Activated T-cell treated with anti-CD3 and anti-CD28 coated beads, Interleukin-2, amount 50 U/mL, for 72 hours (primary cell): Measurements from ENCODE around the gene C16orf54. TPM values are rescaled to one million over a fixed set of nuclear protein-coding genes. Genes with fewer than 3 reads are reported as not detected.
"Not testable (repeated sequence)": the region's sequence is repeated elsewhere in the genome, so short reads cannot be mapped to it uniquely, and the experiment has no call there.

ENCODE experiments used
- ATAC-seq, 2 donors: fragments of 150-1000 bp; cut with Tn5 transposase; replicated peaks in 1 of 2; 2 replicates each; pipeline ENCODE4 v1.10.0; 2021; ENCODE audit warnings: moderate library complexity in 2 of 2, mild to moderate bottlenecking in 1 of 2
- DNase-seq, 2 donors: peaks; one replicate each; pipeline ENCODE4 v3.0.0; 2021 to 2022; ENCODE audit warnings: mixed read lengths in 1 of 2
- H3K27ac Mint-ChIP-seq: one replicate; pipeline ENCODE4 v1.8.0; 2022; ENCODE audit warnings: mild to moderate bottlenecking, moderate library complexity, mixed read lengths
- H3K27me3 Mint-ChIP-seq: one replicate; pipeline ENCODE4 v1.8.0; 2022; ENCODE audit warnings: low read depth, mixed read lengths
- H3K36me3 Mint-ChIP-seq, 2 donors: one replicate each; pipeline ENCODE4 v1.8.0; 2022; ENCODE audit warnings: mixed read lengths in 2 of 2, mild to moderate bottlenecking in 1 of 2; ENCODE audit not compliant: insufficient read depth in 2 of 2
- H3K4me1 Mint-ChIP-seq: one replicate; pipeline ENCODE4 v1.8.0; 2022; ENCODE audit warnings: low read depth, mixed read lengths
- H3K4me3 Mint-ChIP-seq, 2 donors: one replicate each; pipeline ENCODE4 v1.8.0; 2022; ENCODE audit warnings: mild to moderate bottlenecking in 2 of 2, mixed read lengths in 2 of 2, moderate library complexity in 2 of 2
- H3K9me3 Mint-ChIP-seq, 2 donors: one replicate each; pipeline ENCODE4 v1.8.0; 2022; ENCODE audit warnings: mixed read lengths in 2 of 2
- total RNA-seq, 2 donors: library from RNA; stranded (reverse); gene quantifications; one replicate each; pipeline ENCODE4 v1.2.3, GENCODE V29; 2022

Gene C16orf54
- total RNA-seq, 2 donors from 2014 or later: 23.7 to 25.9 TPM

DNA sequence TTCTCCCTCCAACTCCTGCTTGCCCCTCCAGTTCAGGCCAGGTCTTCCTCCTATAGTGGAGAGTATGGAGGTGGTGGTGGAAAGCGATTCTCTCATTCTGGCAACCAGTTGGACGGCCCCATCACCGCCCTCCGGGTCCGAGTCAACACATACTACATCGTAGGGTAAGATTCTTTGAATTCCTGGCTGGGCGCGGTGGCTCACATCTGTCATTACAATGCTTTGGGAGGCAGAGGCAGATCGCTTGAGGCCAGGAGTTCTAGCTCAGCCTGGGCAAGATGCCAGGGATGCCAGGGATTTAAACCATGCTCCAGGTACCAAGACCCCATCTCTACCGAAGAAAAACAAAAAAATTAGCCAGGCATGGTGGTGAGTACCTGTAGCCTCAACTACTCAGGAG is 33.7 kb upstream of the C16orf54 start:
- DNase-seq: no peak
- Mint-ChIP-seq H3K4me3 (no peak overlapping the region), H3K4me1 (peaks cover 14% of the 10 kb centered on the region), H3K9me3 (no peaks in the 10 kb centered on the region), H3K27ac (no peak overlapping the region), H3K36me3 (no peaks in the 10 kb centered on the region), H3K27me3 (no peaks in the 10 kb centered on the region)
- no peak for ATAC-seq

DNA sequence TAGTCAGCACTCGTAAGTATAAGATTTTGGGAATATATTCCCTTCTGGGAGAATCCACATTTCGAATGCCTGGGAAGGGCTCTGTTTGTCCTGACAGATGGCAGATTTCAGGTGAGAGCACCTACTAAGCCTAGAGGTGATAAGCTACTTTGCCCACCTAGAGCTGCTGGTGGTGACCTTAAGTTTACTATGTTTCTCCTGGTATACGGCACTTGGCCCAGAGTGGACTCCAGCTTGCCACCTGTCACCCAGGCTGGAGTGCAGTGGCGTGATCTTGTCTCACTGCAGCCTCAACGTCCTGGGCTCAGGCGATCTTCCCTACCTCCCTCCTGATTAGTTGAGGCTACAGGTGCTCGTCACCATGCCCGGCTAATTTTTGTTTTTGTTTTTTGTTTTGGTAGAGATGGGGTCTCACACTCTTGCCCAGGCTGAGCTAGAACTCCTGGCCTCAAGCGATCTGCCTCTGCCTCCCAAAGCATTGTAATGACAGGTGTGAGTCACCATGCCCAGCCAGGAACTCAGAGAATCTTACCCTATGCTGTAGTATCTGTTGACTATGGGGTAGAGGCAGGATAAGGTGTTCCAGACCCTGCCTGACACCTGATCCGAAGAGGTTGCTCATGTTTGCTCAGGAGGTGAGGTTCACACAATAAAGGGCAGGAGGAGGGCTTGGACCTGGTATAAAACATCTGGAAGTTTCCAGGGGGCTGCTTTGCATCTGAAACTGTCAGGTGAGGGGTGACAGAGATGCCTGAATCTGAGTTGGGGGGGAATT is 32.0 kb upstream of the C16orf54 start, which contains the start of gene ZG16:
Gene ZG16, plus strand, starts transcription at position 681 of the 775 bp plus-strand sequence. CDS start 1,011 bp downstream, outside the sequence.
- no peaks in the 10 kb centered on the region for H3K27me3 Mint-ChIP-seq
- no peaks in the 10 kb centered on the region for H3K36me3 Mint-ChIP-seq
- H3K27ac Mint-ChIP-seq: no peak within 1 kb of the TSS
- H3K4me1 Mint-ChIP-seq: peaks cover 4% of the 10 kb centered on the region
- H3K9me3 Mint-ChIP-seq: no peaks in the 10 kb centered on the region
- ATAC-seq (no peak), DNase-seq (no peak)
- no peak within 1 kb of the TSS for H3K4me3 Mint-ChIP-seq

DNA sequence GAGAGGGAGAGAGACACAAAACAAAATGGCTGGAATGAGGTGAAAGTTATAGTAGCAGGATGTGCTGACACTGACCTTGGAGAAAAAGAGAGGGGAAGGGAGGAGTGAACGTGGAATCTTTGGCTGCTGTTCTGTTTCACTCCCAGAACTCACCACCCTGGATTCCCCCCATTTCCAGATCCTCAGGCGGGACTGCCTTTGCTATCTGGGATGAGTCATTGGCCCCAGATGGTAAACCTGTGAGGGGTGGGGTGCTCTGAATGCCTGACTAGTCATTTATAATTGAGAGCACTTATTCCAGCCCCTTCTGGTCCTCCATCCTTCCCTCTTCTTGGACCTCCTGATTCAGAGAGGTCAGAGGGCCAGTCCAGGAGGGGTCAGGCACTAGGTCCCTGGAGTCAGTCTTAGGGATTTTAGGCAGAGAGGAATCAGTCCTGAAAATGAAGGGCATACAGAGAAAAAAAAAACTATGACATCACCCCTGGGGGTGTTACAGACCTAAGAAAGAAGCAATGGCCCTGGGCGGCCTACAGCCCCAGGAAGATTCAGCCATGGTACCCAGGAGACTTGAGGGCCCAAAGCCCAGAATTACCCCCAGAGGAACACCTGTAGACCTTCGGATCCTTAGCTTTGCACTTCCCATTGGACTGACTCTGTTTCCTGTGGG is 30.1 kb upstream of the C16orf54 start:
- Mint-ChIP-seq H3K36me3 (no peaks in the 10 kb centered on the region), H3K9me3 (no peaks in the 10 kb centered on the region), H3K27me3 (no peaks in the 10 kb centered on the region), H3K4me1 (peaks cover 4% of the 10 kb centered on the region), H3K4me3 (no peak overlapping the region), H3K27ac (no peak overlapping the region)
- DNase-seq (no peak), ATAC-seq (no peak)

DNA sequence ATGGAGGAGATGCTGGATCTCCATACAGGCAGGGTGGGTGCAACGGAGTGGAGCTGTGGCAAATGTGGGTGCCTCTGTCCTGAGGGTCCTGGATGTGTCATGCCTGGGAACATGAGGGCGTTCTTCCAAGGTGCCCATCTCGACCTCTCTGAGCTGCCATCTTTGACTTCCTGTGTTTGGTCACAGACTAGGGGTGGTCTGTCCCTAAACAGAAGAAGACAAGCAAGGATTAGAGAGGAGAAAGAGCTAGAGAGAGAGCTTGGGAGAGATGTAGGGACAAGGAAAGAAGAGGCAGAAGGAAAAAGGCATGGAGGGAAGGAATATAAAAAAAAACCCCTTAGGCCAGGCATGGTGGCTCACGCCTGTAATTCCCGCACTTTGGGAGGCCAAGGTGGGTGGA is 28.9 kb upstream of the C16orf54 start:
- Mint-ChIP-seq H3K9me3 (no peaks in the 10 kb centered on the region), H3K4me3 (no peak overlapping the region), H3K4me1 (peaks cover 10% of the 10 kb centered on the region), H3K27ac (no peak overlapping the region), H3K27me3 (no peaks in the 10 kb centered on the region), H3K36me3 (no peaks in the 10 kb centered on the region)
- ATAC-seq (no peak), DNase-seq (no peak)

DNA sequence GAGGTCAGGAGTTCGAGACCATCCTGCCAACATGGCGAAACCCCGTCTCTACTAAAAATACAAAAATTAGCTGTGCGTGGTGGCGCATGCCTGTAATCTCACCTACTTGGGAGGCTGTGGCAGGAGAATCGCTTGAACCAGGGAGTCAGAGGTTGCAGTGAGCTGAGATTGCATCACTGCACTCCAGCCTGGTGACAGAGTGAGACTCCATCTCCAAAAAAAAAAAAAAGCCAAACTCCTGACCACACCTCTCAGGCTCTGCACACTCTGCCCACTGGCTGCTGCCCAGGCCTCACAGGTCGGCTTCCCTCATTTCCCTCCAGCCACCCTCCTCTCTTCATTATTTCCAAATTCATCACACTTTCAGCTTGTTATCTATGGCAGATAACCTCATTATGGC is 26.5 kb upstream of the C16orf54 start:
- H3K9me3 Mint-ChIP-seq, DNase-seq, H3K27ac Mint-ChIP-seq, ATAC-seq, H3K36me3 Mint-ChIP-seq, H3K27me3 Mint-ChIP-seq, H3K4me3 Mint-ChIP-seq, H3K4me1 Mint-ChIP-seq: not testable (repeated sequence)

DNA sequence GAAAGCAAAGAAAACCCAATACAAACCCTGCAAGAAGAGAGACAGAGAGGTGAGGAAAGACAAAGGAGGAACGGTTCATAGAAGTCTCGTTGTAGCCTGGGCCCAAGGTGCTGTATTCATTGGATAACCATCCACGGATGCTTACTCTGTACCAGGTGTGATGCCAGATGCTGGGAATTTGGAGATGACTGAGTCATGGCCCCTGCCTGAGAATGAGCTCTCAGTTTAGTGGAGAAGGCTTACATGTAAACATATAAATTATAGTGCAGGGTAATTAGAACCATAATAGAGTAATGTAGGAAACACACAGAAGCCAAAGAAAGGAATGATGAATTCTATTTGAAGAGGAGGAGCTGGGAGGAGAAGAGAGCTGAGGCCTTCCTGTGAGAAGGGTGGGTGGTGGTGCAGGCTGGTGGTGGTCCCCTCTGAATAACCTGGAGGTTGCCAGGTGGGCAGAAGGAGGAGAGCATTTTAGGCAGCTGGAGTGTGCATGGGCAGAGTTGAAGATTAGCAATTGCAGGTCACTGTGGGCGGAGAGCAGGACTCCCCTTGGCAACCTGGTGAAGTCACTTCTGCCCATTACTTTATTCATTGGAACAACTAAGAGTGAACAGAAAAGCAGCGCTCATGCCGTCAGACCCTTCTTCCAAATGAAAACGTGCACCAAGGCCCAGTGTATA is 24.6 kb upstream of the C16orf54 start:
- no peak overlapping the region for H3K4me3 Mint-ChIP-seq
- no peaks in the 10 kb centered on the region for H3K9me3 Mint-ChIP-seq
- no peaks in the 10 kb centered on the region for H3K36me3 Mint-ChIP-seq
- no peak for ATAC-seq
- DNase-seq: no peak
- H3K27me3 Mint-ChIP-seq: no peaks in the 10 kb centered on the region
- no peak overlapping the region for H3K27ac Mint-ChIP-seq
- H3K4me1 Mint-ChIP-seq: peaks cover 10% of the 10 kb centered on the region

DNA sequence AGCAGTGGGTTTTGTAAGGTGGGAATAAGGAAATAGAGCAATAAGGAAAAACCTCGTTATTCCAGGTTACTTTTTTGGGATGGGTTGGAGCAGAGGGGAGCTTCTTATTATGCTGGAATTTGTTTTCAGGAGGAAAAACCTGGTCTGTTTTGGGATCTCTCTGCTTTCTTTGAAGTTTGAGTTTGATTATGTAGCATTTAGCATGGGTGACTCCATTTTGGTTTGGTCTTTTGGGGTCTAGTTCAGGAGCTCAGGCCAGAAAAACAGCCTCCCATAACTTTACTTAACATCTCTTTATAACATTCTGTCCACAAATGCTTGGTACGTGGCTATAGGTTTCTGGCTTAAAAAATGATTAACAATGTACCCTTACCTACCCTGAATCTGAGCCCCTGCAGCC is 23.7 kb upstream of the C16orf54 start:
- ATAC-seq (no peak), DNase-seq (no peak)
- H3K27ac Mint-ChIP-seq: no peak overlapping the region
- no peaks in the 10 kb centered on the region for H3K9me3 Mint-ChIP-seq
- H3K36me3 Mint-ChIP-seq: no peaks in the 10 kb centered on the region
- H3K27me3 Mint-ChIP-seq: no peaks in the 10 kb centered on the region
- peaks cover 6% of the 10 kb centered on the region for H3K4me1 Mint-ChIP-seq
- H3K4me3 Mint-ChIP-seq: no peak overlapping the region

DNA sequence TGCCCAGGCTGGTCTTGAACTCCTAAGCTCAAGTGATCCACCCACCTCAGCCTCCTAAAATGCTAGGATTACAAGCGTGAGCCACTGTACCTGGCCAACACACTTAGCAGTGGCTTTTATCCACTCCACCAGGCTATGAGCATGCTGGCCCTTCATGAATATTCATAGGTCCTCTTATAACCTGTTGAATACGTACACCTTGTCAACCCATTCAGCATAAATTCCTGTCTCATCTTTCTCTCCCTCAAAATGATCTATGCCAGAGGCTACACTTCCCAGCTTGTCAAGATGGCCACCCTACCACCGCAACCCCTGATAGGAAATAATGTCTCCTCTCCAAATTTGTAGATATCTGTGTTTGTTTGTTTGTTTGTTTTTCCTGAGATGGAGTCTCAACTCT is 21.3 kb upstream of the C16orf54 start:
- Mint-ChIP-seq H3K4me3 (no peak overlapping the region), H3K27ac (no peak overlapping the region), H3K36me3 (no peaks in the 10 kb centered on the region), H3K27me3 (no peaks in the 10 kb centered on the region), H3K4me1 (peaks cover 13% of the 10 kb centered on the region), H3K9me3 (no peaks in the 10 kb centered on the region)
- DNase-seq: no peak
- no peak for ATAC-seq

DNA sequence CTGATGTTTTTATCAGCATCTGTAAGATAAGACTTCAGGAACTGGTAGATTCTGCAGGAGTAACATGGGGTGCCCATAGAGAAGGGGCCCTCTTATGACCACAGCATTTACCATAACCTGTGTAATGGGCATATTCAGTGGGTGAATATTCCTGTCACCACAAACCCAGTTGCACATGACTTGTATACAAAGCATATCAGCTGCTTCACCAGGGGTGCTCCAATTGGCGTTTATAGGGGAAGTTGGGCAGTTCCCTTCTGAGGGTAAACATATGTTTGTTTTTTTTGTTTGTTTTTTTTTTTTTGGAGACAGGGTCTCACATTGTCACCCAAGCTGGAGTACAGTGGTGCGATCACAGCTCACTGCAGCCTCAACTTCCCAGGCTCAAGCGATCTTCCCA is 20.8 kb upstream of the C16orf54 start:
- Mint-ChIP-seq H3K4me1 (peaks cover 13% of the 10 kb centered on the region), H3K9me3 (no peaks in the 10 kb centered on the region), H3K27me3 (no peaks in the 10 kb centered on the region), H3K27ac (no peak overlapping the region), H3K36me3 (no peaks in the 10 kb centered on the region), H3K4me3 (no peak overlapping the region)
- no peak for DNase-seq
- ATAC-seq: no peak

DNA sequence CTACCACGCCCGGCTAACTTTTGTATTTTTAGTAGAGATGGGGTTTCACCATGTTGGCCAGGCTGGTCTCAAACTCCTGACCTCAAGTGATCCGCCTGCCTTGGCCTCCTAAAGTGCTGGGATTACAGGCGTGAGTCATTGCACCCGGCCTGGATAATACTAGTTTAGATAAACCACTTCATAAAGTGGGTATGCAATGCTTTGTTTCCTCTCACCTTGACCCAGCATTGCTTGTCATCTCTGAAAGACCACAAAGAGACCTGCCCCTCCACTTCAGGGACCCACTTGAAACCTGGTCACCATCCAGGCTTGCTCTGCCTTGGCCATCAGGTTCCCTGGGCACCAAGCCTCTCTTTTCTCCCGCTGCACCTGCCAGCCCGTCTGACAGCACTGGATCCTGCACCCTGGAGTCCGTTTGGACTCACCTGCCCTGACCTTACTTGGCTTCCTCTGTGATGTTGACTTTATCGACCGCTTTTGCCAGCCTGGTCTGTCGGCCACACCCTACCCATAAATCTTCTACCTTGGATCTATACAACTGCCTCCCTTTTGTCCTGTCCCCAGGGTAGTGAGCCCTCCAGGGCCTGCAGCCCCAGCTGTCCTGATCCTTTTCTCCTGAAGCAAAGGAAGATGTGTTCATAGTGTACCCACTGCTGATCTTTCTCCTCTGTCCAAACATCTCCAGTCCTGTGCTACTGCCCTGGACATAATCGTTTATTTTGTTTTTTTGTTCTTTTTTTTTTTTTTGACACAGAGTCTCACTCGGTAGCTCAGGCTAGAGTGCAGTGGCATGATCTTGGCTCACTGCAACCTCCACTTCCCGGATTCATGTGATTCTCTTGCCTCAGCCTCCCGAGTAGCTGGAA is 19.6 kb upstream of the C16orf54 start:
- H3K4me1 Mint-ChIP-seq: peaks cover 11% of the 10 kb centered on the region
- no peak overlapping the region for H3K27ac Mint-ChIP-seq
- no peaks in the 10 kb centered on the region for H3K9me3 Mint-ChIP-seq
- H3K36me3 Mint-ChIP-seq: no peaks in the 10 kb centered on the region
- DNase-seq: no peak
- no peak overlapping the region for H3K4me3 Mint-ChIP-seq
- no peaks in the 10 kb centered on the region for H3K27me3 Mint-ChIP-seq
- no peak for ATAC-seq

DNA sequence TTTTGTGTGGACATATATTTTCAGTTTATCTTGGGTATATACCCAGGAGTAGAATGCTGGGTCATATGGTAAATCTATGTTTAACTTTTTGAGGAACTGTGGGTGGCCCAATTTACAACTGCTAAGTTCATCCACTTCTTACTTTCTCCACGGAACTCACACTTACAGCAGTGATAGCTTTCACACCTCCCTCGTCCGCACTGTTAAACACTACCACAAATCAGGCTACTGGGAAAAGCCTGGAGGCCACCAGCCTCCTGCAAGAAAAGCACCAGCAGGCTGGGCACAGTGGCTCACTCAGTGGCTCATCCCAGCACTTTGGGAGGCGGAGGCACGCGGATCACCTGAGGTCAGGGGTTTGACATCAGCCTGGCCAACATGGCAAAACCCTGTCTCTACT is 17.5 kb upstream of the C16orf54 start:
- no peaks in the 10 kb centered on the region for H3K27me3 Mint-ChIP-seq

DNA sequence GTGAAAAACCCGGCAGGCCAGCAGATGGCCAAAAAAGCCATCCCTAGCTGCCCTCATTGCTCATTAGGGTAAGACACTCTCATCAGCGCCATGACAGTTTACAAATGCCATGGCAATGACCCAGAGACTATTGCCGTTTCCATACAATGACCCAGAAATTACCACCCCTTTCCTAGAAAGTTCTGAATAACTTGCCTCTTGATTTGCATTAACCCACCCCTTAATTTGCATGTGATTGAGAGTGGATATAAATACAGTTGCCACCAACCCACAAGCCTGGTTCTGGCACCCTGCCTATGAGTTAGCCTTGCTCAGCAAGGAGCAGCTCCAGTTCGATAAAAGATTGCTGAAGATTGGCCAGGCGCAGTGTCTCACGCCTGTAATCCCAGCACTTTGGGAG is 16.1 kb upstream of the C16orf54 start:
- Mint-ChIP-seq H3K4me1 (peaks cover 10% of the 10 kb centered on the region), H3K4me3 (no peak overlapping the region), H3K36me3 (no peaks in the 10 kb centered on the region), H3K27me3 (no peaks in the 10 kb centered on the region), H3K27ac (no peak overlapping the region), H3K9me3 (no peaks in the 10 kb centered on the region)
- ATAC-seq: no peak
- DNase-seq: no peak

More for the DNA sequence above, 17.5 kb upstream of the C16orf54 start:
- no peak for ATAC-seq
- H3K36me3 Mint-ChIP-seq: no peaks in the 10 kb centered on the region
- H3K4me1 Mint-ChIP-seq: peaks cover 7% of the 10 kb centered on the region
- H3K27ac Mint-ChIP-seq: no peak overlapping the region
- DNase-seq: no peak
- no peaks in the 10 kb centered on the region for H3K9me3 Mint-ChIP-seq
- H3K4me3 Mint-ChIP-seq: no peak overlapping the region

DNA sequence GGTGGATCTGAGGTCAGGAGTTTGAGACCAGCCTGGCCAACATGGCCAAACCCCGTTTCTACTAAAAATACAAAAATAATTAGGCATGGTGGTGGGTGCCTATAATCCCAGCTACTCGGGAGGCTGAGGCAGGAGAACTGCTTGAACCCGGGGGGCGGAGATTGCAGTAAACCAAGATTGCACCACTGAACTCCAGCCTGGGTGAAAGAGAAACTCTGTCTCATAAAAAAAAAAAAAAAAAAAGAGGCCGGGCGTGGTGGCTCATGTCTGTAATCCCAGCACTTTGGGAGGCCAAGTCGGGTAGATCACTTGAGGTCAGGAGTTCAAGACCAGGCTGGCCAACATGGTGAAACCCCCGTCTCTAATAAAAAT is 15.5 kb upstream of the C16orf54 start:
- not testable (repeated sequence) for H3K27me3 Mint-ChIP-seq

More for the DNA sequence above, 15.5 kb upstream of the C16orf54 start:
- H3K4me3 Mint-ChIP-seq, DNase-seq, H3K36me3 Mint-ChIP-seq, H3K9me3 Mint-ChIP-seq, H3K27ac Mint-ChIP-seq, ATAC-seq: not testable (repeated sequence)
- H3K4me1 Mint-ChIP-seq: peaks cover 16% of the 10 kb centered on the region
